WERI-Rb-1 (cell line): ENCODE data around the gene OR10P1.
"Not testable (repeated sequence)": the region's sequence is repeated elsewhere in the genome, so short reads cannot be mapped to it uniquely, and the experiment has no call there.

Source experiments
- DNase-seq: peaks from one replicate; pipeline ENCODE4 v3.0.0-alpha.2; 2020
- H3K27ac ChIP-seq: fragments of 250-450 bp; sonication (Bioruptor Pico); 2 replicates; pipeline ENCODE4 v1.5.1; 2020; ENCODE audit warnings: mild to moderate bottlenecking, moderate library complexity
- H3K27me3 ChIP-seq: fragments of 250-450 bp; sonication (Bioruptor Pico); 2 replicates; pipeline ENCODE4 v1.5.1; 2021; ENCODE audit warnings: mild to moderate bottlenecking, low read depth, moderate library complexity; ENCODE audit not compliant: insufficient read depth, severe bottlenecking
- H3K36me3 ChIP-seq: fragments of 250-450 bp; sonication (Bioruptor Pico); 2 replicates; pipeline ENCODE4 v1.5.1; 2020; ENCODE audit warnings: mild to moderate bottlenecking, moderate library complexity
- H3K4me3 ChIP-seq: 2 replicates; pipeline ENCODE4 v1.5.1; 2011; ENCODE audit warnings: low read depth, mild to moderate bottlenecking, control low read depth, low read length
- H3K9me3 ChIP-seq: fragments of 250-450 bp; sonication (Bioruptor Pico); 2 replicates; pipeline ENCODE4 v1.5.1; 2021; ENCODE audit warnings: mild to moderate bottlenecking, moderate library complexity; ENCODE audit not compliant: severe bottlenecking
- TF ChIP-seq, protein P1 (sequence below): IDR thresholded peaks from 2 replicates; pipeline ENCODE4 v1.5.1; 2011; ENCODE audit warnings: low read depth, mild to moderate bottlenecking, control low read depth, inconsistent platforms, low read length

OR10P1 gene, protein sequence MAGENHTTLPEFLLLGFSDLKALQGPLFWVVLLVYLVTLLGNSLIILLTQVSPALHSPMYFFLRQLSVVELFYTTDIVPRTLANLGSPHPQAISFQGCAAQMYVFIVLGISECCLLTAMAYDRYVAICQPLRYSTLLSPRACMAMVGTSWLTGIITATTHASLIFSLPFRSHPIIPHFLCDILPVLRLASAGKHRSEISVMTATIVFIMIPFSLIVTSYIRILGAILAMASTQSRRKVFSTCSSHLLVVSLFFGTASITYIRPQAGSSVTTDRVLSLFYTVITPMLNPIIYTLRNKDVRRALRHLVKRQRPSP

DNA sequence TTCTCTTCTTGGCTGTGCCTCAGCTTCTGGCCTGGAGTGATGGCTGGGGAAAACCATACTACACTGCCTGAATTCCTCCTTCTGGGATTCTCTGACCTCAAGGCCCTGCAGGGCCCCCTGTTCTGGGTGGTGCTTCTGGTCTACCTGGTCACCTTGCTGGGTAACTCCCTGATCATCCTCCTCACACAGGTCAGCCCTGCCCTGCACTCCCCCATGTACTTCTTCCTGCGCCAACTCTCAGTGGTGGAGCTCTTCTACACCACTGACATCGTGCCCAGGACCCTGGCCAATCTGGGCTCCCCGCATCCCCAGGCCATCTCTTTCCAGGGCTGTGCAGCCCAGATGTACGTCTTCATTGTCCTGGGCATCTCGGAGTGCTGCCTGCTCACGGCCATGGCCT is at the start of gene OR10P1:
TSS of gene OR10P1 (plus strand) at position 40 of the 400 bp plus-strand sequence. CDS start at position 40, 0 bp downstream.
- Histone ChIP-seq H3K4me3 (no peak within 1 kb of the TSS), H3K9me3 (no peaks in the 10 kb centered on the region), H3K27ac (no peak within 1 kb of the TSS), H3K27me3 (peaks cover 28% of the 10 kb centered on the region), H3K36me3 (no peaks in the 10 kb centered on the region)
- TF ChIP-seq, protein P1, sequence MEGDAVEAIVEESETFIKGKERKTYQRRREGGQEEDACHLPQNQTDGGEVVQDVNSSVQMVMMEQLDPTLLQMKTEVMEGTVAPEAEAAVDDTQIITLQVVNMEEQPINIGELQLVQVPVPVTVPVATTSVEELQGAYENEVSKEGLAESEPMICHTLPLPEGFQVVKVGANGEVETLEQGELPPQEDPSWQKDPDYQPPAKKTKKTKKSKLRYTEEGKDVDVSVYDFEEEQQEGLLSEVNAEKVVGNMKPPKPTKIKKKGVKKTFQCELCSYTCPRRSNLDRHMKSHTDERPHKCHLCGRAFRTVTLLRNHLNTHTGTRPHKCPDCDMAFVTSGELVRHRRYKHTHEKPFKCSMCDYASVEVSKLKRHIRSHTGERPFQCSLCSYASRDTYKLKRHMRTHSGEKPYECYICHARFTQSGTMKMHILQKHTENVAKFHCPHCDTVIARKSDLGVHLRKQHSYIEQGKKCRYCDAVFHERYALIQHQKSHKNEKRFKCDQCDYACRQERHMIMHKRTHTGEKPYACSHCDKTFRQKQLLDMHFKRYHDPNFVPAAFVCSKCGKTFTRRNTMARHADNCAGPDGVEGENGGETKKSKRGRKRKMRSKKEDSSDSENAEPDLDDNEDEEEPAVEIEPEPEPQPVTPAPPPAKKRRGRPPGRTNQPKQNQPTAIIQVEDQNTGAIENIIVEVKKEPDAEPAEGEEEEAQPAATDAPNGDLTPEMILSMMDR = no peak
- no peak for DNase-seq

DNA sequence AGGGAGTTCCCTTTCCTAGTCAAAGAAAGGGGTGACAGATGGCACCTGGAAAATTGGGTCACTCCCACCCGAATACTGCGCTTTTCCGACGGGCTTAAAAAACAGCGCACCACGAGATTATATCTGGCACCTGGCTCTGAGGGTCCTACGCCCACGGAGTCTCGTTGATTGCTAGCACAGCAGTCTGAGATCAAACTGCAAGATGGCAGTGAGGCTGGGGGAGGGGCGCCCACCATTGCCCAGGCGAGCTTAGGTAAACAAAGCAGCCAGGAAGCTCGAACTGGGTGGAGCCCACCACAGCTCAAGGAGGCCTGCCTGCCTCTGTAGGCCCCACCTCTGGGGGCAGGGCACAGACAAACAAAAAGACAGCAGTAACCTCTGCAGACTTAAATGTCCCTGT is 46.5 kb upstream of the OR10P1 start:
- H3K27me3 ChIP-seq = peaks cover 11% of the 10 kb centered on the region
- not testable (repeated sequence) for H3K36me3 ChIP-seq, H3K4me3 ChIP-seq, DNase-seq, H3K9me3 ChIP-seq, H3K27ac ChIP-seq

DNA sequence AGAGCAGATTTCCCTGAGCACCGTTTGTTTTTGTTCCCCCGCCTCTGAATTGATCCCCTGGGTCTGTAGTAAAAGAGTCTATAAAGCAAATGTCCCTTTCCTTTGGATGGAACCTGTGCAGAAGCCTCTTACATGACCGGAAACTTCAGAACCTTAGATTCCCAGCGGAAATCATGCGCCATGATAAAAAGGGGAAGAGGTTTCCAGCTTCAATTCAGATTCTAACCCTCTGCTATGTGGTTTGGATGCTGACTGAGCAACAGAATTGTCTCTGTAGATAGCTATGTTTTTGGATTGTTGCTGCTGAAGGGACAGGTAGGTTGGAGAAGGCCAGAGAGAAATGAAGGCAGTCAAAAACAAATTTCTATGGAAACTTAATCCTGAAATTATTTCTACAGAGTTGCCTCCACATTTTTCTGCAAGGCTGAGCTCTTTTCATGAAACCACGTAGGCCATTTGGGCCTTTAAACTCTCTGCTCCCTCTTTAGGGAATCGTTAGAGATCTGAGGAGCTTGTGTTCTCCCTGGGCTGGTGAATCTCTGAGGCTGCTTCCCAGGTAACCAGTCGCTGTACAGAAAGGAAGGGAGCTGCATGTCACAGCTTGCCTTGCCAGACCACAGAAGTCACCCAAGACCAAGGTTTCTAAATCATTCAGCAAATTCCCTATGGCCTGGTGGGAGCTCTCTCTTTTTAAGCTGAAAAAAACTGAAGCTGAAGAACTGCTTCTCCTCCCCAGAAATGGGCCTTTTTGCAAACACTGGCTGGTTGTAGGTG is 28.7 kb upstream of the OR10P1 start:
- Histone ChIP-seq H3K36me3 (no peaks in the 10 kb centered on the region), H3K4me3 (no peak overlapping the region), H3K9me3 (no peaks in the 10 kb centered on the region), H3K27me3 (peaks cover 42% of the 10 kb centered on the region), H3K27ac (no peak overlapping the region)
- no peak for DNase-seq
- TF ChIP-seq, protein P1 = no peak

DNA sequence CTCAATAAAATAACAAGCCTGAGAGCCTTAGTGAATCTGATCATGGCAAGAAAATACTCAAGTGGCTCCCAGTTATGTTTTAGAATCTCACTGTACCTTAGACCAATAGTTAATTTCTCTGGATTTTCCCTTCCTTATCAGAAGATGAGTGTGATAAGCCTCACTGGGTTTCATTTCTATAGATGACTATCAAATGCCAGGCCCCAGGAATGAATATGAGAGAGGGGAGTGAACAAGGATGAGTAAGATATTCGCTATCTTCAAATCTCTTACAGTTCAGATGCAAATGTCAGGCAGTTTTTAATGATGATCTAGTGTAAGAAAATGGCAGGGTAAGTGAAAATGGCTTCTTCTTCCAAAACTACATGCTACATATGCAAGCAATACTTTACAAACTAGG is 26.1 kb upstream of the OR10P1 start:
- DNase-seq = no peak
- TF ChIP-seq, protein P1 = no peak
- Histone ChIP-seq H3K36me3 (no peaks in the 10 kb centered on the region), H3K27me3 (peaks cover 35% of the 10 kb centered on the region), H3K4me3 (no peak overlapping the region), H3K27ac (no peak overlapping the region), H3K9me3 (peaks cover 3% of the 10 kb centered on the region)

DNA sequence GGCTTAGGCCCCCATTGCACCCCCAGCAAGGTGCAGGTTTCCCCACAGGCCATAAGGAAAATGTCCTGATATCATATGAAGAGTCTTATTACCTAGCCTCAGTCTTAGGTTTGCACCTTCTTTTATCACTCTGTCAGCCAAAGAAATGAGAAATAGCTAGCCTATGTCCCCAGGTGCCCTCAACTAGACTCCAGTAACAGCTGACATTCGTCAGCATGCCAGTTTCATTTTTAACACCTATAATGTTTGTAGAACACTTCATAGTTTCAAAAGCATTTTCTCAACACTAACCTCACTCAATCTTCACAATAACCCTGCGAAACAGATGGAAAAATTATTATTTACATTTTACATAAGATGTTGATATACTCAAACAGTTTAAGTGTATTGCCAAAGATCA is 24.0 kb upstream of the OR10P1 start:
- DNase-seq = no peak
- H3K9me3 ChIP-seq = peaks cover 15% of the 10 kb centered on the region
- H3K4me3 ChIP-seq = no peak overlapping the region
- TF ChIP-seq, protein P1 = no peak
- H3K36me3 ChIP-seq = no peaks in the 10 kb centered on the region
- H3K27me3 ChIP-seq = peaks cover 20% of the 10 kb centered on the region
- H3K27ac ChIP-seq = no peak overlapping the region

DNA sequence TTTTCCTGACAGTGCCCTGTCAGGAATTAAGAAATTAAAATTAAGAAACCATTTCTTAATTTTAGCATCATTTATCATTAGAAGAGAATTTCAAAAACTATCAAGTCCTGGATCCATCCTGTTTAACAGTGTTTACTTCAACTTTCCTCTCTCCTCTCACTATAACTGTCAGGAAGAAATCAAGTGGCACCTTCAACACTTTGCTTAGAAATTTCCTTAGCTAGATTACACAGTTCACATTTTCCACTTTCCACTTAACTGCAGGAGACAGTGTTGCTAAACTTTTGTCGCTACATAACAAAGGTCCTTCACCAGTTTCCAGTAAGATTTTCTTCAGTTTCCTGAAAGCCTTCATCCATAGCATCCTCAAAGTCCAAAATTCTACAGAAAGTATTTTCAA is 21.9 kb upstream of the OR10P1 start:
- Histone ChIP-seq H3K27ac (no peak overlapping the region), H3K27me3 (peaks cover 23% of the 10 kb centered on the region), H3K4me3 (no peak overlapping the region), H3K36me3 (no peaks in the 10 kb centered on the region), H3K9me3 (peaks cover 15% of the 10 kb centered on the region)
- TF ChIP-seq, protein P1 = no peak
- DNase-seq = no peak
